Nephron (organoid): ENCODE data around the gene TMEM222.

Experiments used
- H3K27ac Mint-ChIP-seq, 3 experiments: 2 replicates each; pipeline ENCODE4 v1.8.0; 2020; ENCODE audit warnings: mixed read lengths in 3 of 3, mild to moderate bottlenecking in 2 of 3, moderate library complexity in 1 of 3
- H3K27me3 Mint-ChIP-seq: 2 replicates; pipeline ENCODE4 v1.8.0; 2021; ENCODE audit warnings: low read depth, mild to moderate bottlenecking, moderate library complexity, mixed read lengths
- H3K36me3 Mint-ChIP-seq: 2 replicates; pipeline ENCODE4 v1.8.0; 2020; ENCODE audit warnings: low read depth, mixed read lengths
- H3K4me1 Mint-ChIP-seq: 2 replicates; pipeline ENCODE4 v1.8.0; 2020; ENCODE audit warnings: mixed read lengths
- H3K4me3 Mint-ChIP-seq, 3 experiments: 2 replicates each; pipeline ENCODE4 v1.8.0; 2020; ENCODE audit warnings: mild to moderate bottlenecking in 3 of 3, mixed read lengths in 3 of 3, moderate library complexity in 2 of 3
- H3K9me3 Mint-ChIP-seq: 2 replicates; pipeline ENCODE4 v1.8.0; 2020; ENCODE audit warnings: mixed read lengths
- CTCF ChIP-seq, 3 experiments: fragments of 200-600 bp; sonication (generic); IDR thresholded peaks; one replicate each; pipeline ENCODE4 v1.5.0; 2021; ENCODE audit warnings: antibody characterized with exemption in 3 of 3; ENCODE audit not compliant: unreplicated experiment in 3 of 3

The TMEM222 gene

GRCh38 chr1:27290581-27290980, 31.4 kb upstream of the TMEM222 start:
- no peak overlapping the region for H3K4me3 Mint-ChIP-seq

GRCh38 chr1:27292106-27292505, 29.9 kb upstream of the TMEM222 start:
- peaks cover 4% of the 10 kb centered on the region for H3K4me1 Mint-ChIP-seq
- no peak overlapping the region for H3K27ac Mint-ChIP-seq
- H3K36me3 Mint-ChIP-seq: peaks cover 43% of the 10 kb centered on the region
- H3K27me3 Mint-ChIP-seq: peaks cover 3% of the 10 kb centered on the region
- no peak overlapping the region for H3K4me3 Mint-ChIP-seq
- peaks cover 3% of the 10 kb centered on the region for H3K9me3 Mint-ChIP-seq
- no peak for TF ChIP-seq CTCF (IDR thresholded peaks at IDR 0.05; ENCODE audit: unreplicated experiment in 3 of 3)

More at GRCh38 chr1:27290581-27290980, 31.4 kb upstream of the TMEM222 start:
- Mint-ChIP-seq H3K27me3 (peaks cover 3% of the 10 kb centered on the region), H3K36me3 (peaks cover 43% of the 10 kb centered on the region), H3K9me3 (peaks cover 3% of the 10 kb centered on the region), H3K27ac (no peak overlapping the region), H3K4me1 (no peaks in the 10 kb centered on the region)
- TF ChIP-seq CTCF (IDR thresholded peaks at IDR 0.05; ENCODE audit: unreplicated experiment in 3 of 3): no peak

- Mint-ChIP-seq H3K36me3 (peaks cover 42% of the 10 kb centered on the region), H3K27ac (no peak overlapping the region), H3K4me1 (peaks cover 18% of the 10 kb centered on the region), H3K9me3 (peaks cover 3% of the 10 kb centered on the region), H3K27me3 (no peaks in the 10 kb centered on the region), H3K4me3 (no peak overlapping the region)
- TF ChIP-seq CTCF (IDR thresholded peaks at IDR 0.05; ENCODE audit: unreplicated experiment in 3 of 3): no peak
Measured at GRCh38 chr1:27293915-27294314, 28.0 kb upstream of the TMEM222 start.

- Mint-ChIP-seq H3K9me3 (no peaks in the 10 kb centered on the region), H3K27me3 (no peaks in the 10 kb centered on the region)
Measured at GRCh38 chr1:27296773-27297291, 25.1 kb upstream of the TMEM222 start.

DNA sequence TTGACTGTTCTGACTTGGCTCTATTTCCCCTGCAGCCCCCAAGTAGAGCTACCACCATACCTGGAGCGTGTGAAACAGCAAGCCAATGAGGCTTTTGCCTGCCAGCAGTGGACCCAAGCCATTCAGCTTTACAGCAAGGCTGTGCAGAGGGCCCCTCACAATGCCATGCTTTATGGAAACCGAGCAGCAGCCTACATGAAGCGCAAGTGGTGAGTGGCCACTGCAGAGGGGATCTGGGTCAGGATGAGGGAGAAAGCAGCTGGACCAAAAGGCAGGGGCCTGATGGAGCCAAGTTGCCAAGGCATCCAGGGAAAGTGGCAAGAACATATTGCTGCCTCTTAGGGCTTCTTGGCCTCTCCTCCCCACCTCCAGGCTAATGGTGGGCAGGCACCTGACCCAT, 24.1 kb upstream of the TMEM222 start:
- no peak for TF ChIP-seq CTCF (IDR thresholded peaks at IDR 0.05; ENCODE audit: unreplicated experiment in 3 of 3)
- Mint-ChIP-seq H3K4me3 (no peak overlapping the region), H3K27ac (peak overlapping the region; percentile 99 to 100 (median 100)), H3K9me3 (no peaks in the 10 kb centered on the region), H3K4me1 (peaks cover 44% of the 10 kb centered on the region), H3K27me3 (no peaks in the 10 kb centered on the region), H3K36me3 (peaks cover 23% of the 10 kb centered on the region)

More at GRCh38 chr1:27296773-27297291, 25.1 kb upstream of the TMEM222 start:
- Mint-ChIP-seq H3K27ac (peak overlapping the region; percentile 71 to 92 (median 73)), H3K4me1 (peaks cover 44% of the 10 kb centered on the region), H3K4me3 (no peak overlapping the region), H3K36me3 (peaks cover 26% of the 10 kb centered on the region)
- peak; percentile 44 to 57 (median 46) for TF ChIP-seq CTCF (IDR thresholded peaks at IDR 0.05; ENCODE audit: unreplicated experiment in 3 of 3)
